AG09319 (cell line): ENCODE measurements around the gene C2CD4A.

ENCODE experiments used
- DNase-seq: peaks from one replicate; pipeline ENCODE4 v3.0.0-alpha.2; 2010; ENCODE audit warnings: low read depth; ENCODE audit errors: extremely low read depth
- TF ChIP-seq, protein P1 (sequence below): IDR thresholded peaks from 2 replicates; pipeline ENCODE4 v1.5.1; 2011; ENCODE audit warnings: low read depth, mild to moderate bottlenecking, inconsistent platforms, low read length, moderate library complexity

C2CD4A gene

DNA sequence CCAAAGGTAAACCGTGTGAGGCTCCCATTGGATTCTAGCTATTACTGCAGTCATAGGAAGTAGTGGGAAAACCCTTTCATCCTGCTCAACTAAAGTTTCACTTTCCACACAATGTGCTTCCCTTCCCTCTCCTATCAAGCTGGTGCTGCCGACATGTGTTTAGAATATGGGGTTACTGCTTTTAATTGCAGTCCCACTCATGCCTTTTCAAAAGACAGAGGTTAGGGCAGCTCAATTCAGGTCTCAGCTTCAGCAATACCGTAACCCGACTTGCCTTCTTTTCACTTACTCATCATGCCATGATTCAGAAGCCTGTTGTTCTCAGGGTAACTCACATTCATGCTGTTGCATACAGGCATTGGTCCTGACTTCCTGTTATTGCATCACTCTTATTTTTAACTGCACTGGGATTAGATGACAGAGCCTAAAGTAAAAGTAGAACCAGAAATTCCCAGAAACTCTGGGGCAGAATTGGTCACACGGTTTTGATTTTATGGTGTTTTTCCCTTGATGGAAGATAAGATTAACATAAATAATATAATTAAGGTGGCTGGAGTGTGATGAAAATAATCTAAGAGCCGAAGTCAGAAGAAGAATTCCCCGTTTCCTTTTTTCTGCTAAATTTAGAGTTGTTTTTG, 52.6 kb downstream of the C2CD4A start:
- TF ChIP-seq, protein P1, sequence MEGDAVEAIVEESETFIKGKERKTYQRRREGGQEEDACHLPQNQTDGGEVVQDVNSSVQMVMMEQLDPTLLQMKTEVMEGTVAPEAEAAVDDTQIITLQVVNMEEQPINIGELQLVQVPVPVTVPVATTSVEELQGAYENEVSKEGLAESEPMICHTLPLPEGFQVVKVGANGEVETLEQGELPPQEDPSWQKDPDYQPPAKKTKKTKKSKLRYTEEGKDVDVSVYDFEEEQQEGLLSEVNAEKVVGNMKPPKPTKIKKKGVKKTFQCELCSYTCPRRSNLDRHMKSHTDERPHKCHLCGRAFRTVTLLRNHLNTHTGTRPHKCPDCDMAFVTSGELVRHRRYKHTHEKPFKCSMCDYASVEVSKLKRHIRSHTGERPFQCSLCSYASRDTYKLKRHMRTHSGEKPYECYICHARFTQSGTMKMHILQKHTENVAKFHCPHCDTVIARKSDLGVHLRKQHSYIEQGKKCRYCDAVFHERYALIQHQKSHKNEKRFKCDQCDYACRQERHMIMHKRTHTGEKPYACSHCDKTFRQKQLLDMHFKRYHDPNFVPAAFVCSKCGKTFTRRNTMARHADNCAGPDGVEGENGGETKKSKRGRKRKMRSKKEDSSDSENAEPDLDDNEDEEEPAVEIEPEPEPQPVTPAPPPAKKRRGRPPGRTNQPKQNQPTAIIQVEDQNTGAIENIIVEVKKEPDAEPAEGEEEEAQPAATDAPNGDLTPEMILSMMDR = no peak
- DNase-seq = peak; percentile 79

DNA sequence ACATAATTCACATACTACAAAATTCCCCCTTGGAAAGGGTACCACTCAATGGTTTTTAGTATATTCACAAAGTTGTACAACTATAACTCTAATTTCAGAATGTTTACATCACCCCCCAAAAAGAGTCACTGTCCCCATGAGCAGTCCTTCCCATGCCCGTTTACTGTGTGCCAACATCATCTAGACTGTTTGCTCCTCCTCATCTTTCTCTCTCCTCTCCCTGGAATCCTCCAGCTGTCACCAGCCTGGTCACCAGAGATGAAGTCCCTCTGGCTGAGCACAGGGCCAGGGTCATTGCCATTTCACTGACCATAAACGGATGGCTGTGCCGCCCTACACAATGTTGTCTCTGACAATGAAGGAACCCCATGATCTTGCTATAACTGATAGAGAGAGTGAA, 53.1 kb downstream of the C2CD4A start:
- TF ChIP-seq, protein P1 = no peak
- DNase-seq = no peak
